Astrocyte of the spinal cord (primary cell): Measurements from ENCODE around the gene CCDC40.

ENCODE experiments used
- DNase-seq: peaks from one replicate; pipeline ENCODE4 v3.0.0; 2011; ENCODE audit warnings: low read depth, low spot score
- H3K4me3 ChIP-seq: 2 replicates; pipeline ENCODE4 v1.5.1; 2011; ENCODE audit warnings: low read depth, mild to moderate bottlenecking, low read length, moderate library complexity
- CTCF ChIP-seq: IDR thresholded peaks from 2 replicates; pipeline ENCODE4 v1.5.1; 2012; ENCODE audit warnings: low read depth, mild to moderate bottlenecking, low read length, inconsistent platforms
- in situ Hi-C: cut with HindIII; loops from 2 replicates; pipeline ENCODE4 v1.10.0; 2017; ENCODE audit warnings: low sequenced_read_pairs

CCDC40 gene

GRCh38 chr17:80097127-80097621 lies 60.7 kb downstream of the CCDC40 start:
- DNase-seq, result no peak
- TF ChIP-seq CTCF, result no peak
- H3K4me3 ChIP-seq, result no peak overlapping the region
- in situ Hi-C loops, result no loop called here

- TF ChIP-seq CTCF, result no peak
- no peak for DNase-seq
- in situ Hi-C loops, result no loop called here
- no peak overlapping the region for H3K4me3 ChIP-seq
These were observed 61.6 kb downstream of the CCDC40 start for GRCh38 chr17:80097844-80098691.

GRCh38 chr17:80099291-80100034 lies 63.0 kb downstream of the CCDC40 start:
- in situ Hi-C loops, result no loop called here

GRCh38 chr17:80100035-80100323 lies 63.5 kb downstream of the CCDC40 start:
- DNase-seq, result no peak
- no peak overlapping the region for H3K4me3 ChIP-seq
- TF ChIP-seq CTCF, result no peak
- in situ Hi-C loops, result no loop called here

More at GRCh38 chr17:80099291-80100034, 63.0 kb downstream of the CCDC40 start:
- no peak for DNase-seq
- H3K4me3 ChIP-seq, result no peak overlapping the region
- no peak for TF ChIP-seq CTCF

- peak within 1 kb of the TSS; percentile 78 for H3K4me3 ChIP-seq
- peak; percentile 66 for DNase-seq
- peak; percentile 71 for TF ChIP-seq CTCF
- in situ Hi-C loops, result no loop called here
These were observed 64.8 kb downstream of the CCDC40 start, which contains the start of gene GAA for GRCh38 chr17:80101011-80101945. TSS of gene GAA (plus strand) at chr17:80101581. CDS start at chr17:80104587, 3,006 bp downstream.
